ENCODE measurements around the gene RALGAPA2.

DNA sequence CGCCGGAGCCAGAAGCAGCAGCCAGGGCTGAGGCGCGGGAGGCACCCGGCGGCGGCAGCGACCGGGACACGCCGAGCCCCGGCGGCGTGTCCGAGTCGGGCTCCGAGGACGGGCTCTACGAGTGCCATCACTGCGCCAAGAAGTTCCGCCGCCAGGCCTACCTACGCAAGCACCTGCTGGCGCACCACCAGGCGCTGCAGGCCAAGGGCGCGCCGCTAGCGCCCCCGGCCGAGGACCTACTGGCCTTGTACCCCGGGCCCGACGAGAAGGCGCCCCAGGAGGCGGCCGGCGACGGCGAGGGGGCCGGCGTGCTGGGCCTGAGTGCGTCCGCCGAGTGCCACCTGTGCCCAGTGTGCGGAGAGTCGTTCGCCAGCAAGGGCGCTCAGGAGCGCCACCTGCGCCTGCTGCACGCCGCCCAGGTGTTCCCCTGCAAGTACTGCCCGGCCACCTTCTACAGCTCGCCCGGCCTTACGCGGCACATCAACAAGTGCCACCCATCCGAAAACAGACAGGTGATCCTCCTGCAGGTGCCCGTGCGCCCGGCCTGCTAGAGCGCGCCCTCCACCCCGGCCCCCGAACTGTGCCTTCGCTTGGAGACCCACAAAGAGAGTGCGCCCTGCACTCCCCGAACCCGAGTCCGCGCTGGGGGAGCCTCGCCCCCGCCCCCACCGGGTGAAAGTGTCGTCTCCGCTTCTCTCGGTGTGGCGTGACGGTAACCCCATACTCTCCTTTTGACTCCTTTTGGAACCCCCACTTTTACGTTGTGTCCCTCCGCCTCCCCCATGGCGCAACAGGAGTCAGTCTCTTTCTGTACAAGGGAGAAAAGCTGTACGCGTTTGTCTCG lies 343.0 kb downstream of the RALGAPA2 start:
- TF ChIP-seq, protein P1, sequence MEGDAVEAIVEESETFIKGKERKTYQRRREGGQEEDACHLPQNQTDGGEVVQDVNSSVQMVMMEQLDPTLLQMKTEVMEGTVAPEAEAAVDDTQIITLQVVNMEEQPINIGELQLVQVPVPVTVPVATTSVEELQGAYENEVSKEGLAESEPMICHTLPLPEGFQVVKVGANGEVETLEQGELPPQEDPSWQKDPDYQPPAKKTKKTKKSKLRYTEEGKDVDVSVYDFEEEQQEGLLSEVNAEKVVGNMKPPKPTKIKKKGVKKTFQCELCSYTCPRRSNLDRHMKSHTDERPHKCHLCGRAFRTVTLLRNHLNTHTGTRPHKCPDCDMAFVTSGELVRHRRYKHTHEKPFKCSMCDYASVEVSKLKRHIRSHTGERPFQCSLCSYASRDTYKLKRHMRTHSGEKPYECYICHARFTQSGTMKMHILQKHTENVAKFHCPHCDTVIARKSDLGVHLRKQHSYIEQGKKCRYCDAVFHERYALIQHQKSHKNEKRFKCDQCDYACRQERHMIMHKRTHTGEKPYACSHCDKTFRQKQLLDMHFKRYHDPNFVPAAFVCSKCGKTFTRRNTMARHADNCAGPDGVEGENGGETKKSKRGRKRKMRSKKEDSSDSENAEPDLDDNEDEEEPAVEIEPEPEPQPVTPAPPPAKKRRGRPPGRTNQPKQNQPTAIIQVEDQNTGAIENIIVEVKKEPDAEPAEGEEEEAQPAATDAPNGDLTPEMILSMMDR (IDR thresholded peaks at IDR 0.05): no peak
- TF ChIP-seq POLR2A (IDR thresholded peaks at IDR 0.05): no peak

Measured in testis (tissue), 2 donors.